SK-N-SH treated with all-trans-retinoic acid at 6 μM for 48 hours (cell line): ENCODE data around the gene SORCS2.

Experiments
- ARNTL ChIP-seq: fragments of 450-650 bp; formaldehyde crosslinking; IDR thresholded peaks from 2 replicates; pipeline ENCODE4 v1.5.0; 2020; ENCODE audit warnings: low read depth, mild to moderate bottlenecking, moderate library complexity, borderline replicate concordance
- GLIS3 ChIP-seq: fragments of 250-450 bp; sonication (Bioruptor Pico); IDR thresholded peaks from 2 replicates; pipeline ENCODE4 v1.5.0; 2020; ENCODE audit warnings: mild to moderate bottlenecking, moderate library complexity
- ISL1 ChIP-seq: fragments of 250-450 bp; sonication (Bioruptor Pico); IDR thresholded peaks from 2 replicates; pipeline ENCODE4 v2.1.2; 2022; ENCODE audit warnings: mild to moderate bottlenecking, moderate library complexity
- OSR1 ChIP-seq: fragments of 250-450 bp; sonication (Bioruptor Pico); IDR thresholded peaks from 2 replicates; pipeline ENCODE4 v1.8.0; 2022; ENCODE audit warnings: moderate library complexity, mild to moderate bottlenecking, inconsistent platforms
- PATZ1 ChIP-seq: fragments of 250-450 bp; sonication (Bioruptor Pico); IDR thresholded peaks from 2 replicates; pipeline ENCODE4 v1.8.0; 2020; ENCODE audit warnings: mild to moderate bottlenecking, moderate library complexity, borderline replicate concordance
- RARB ChIP-seq: fragments of 250-450 bp; sonication (Bioruptor Pico); IDR thresholded peaks from 2 replicates; pipeline ENCODE4 v1.8.0; 2021; ENCODE audit warnings: mild to moderate bottlenecking, moderate library complexity
- ZC3H10 ChIP-seq: fragments of 250-450 bp; sonication (Bioruptor Pico); IDR thresholded peaks from 2 replicates; pipeline ENCODE4 v1.5.1; 2021; ENCODE audit warnings: mild to moderate bottlenecking, moderate library complexity
- ZFP3 ChIP-seq: fragments of 250-450 bp; sonication (Bioruptor Pico); IDR thresholded peaks from 2 replicates; pipeline ENCODE4 v1.5.0; 2020; ENCODE audit warnings: mild to moderate bottlenecking, moderate library complexity
- ZFP30 ChIP-seq: fragments of 450-650 bp; formaldehyde crosslinking; IDR thresholded peaks from 2 replicates; pipeline ENCODE4 v1.5.0; 2022; ENCODE audit warnings: mild to moderate bottlenecking, moderate library complexity
- ZNF565 ChIP-seq: fragments of 450-650 bp; formaldehyde crosslinking; conservative IDR thresholded peaks from 2 replicates; pipeline ENCODE4 v1.5.0; 2020; ENCODE audit warnings: low read depth, mild to moderate bottlenecking, moderate library complexity

GRCh38 chr4:7340553-7341433 lies 148.5 kb downstream of the SORCS2 start:
- TF ChIP-seq ARNTL (CRISPR knock-in tag) (no peak), RARB (CRISPR knock-in tag) (no peak), ZFP3 (CRISPR knock-in tag) (no peak), ZNF565 (CRISPR knock-in tag) (no peak), ISL1 (no peak), GLIS3 (CRISPR knock-in tag) (no peak), PATZ1 (CRISPR knock-in tag) (no peak), ZC3H10 (CRISPR knock-in tag) (no peak), ZFP30 (CRISPR knock-in tag) (no peak), OSR1 (CRISPR knock-in tag) (no peak)
